ENCODE data around the gene SKAP2.

Gene SKAP2

DNA sequence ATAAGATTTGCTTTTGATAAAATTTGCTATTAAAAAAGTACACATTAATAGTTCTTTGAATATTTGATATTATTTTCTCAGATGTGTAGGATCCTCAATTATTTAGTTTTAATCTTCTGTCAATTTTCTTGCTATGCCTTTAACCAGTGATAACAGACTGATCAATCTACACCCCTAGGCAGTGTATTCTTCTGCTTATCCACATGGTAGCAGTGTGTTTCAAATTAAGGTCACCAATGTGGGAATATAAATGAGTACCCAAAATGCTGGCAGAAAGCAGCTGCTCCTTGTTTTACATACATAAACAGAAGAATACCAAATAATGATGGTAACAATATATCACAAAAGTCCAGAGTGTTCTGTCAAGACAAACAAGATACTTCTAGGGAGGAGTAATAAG, 87.0 kb downstream of the SKAP2 start:
- no peak for DNase-seq (ENCODE audit: low read depth in 2 of 2)

DNA sequence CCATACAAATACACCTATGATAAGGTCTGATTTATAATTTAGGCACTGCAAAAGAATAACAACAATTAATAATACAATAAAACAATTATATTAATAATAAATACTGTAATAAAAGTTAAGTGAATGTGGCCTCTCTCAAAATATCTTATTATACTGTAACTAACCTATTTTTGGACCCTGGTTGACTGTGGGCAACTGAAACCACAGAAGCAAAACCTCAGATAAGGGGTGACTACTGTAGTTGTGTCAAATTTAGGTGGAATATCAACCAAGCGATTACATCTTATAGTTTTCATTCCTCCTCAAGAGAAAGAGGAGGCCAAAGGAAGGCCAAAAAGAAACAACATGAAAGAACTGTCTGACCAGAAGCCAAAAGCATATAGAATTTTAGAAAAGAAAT, 103.9 kb downstream of the SKAP2 start:
- DNase-seq (ENCODE audit: low read depth in 2 of 2): no peak

DNA sequence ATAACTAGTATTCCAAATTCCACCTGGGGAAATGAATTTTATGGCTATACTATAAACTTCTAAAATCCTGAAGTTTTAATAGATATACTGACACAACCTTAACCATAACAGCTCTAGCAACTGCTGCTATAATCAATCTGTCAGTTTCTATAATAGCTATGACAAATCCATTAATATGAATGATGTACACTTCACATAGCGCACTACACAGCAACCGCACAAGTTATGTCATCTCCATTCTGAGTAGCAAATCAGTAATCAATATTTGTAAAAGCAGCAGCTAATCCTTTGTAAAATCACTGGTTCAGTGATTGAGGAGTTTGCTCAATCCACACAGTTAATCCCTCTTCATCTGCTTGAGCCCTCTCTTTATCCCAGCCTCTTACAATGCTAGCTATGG, 105.3 kb downstream of the SKAP2 start:
- no peak for DNase-seq (ENCODE audit: low read depth in 2 of 2)

DNA sequence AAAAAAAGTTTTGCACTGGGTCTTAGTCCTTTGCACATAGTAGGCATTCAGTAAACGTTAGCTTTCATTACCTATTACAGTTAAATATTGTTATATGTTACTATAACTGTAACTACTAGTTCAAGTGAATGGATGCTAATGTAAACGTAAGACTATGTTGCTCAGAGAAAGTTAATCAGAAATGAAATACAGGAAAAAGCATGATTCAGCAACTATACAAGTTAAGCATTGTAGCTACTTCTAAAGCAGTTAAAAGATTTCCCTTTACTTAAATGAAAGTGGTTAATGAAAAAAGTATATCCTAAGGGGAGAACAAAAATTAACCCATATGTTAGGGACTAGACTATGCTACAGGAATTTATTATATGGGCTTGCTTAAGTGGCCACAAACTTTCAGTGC, 121.2 kb downstream of the SKAP2 start:
- no peak for DNase-seq (ENCODE audit: low read depth in 2 of 2)

DNA sequence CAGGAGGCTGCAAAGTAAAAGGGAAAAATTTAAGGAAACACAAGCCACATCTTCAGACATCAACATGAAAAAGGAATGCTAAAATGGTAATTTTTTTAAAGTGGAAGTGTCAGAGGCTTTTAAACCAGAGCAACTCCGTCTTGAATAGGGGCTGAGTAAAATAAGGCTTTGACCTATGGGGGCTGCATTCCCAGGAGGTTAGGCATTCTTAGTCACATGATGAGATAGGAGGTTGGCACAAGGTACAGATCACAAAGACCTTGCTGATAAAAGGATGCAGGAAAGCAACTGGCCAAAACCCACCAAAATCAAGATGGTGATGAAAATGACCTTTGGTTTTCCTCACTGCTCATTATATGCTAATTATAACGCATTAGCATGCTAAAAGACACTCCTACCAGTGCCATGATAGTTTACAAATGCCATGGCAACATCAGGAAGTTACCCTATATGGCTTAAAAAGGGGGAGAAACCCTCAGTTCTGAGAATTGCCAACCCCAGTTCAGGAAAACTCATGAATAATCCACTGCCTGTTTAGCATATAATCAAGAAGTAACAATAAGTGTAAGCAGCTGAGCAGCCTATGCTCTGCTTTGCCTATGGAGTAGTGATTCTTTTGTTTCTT, 128.3 kb downstream of the SKAP2 start:
- no peak for DNase-seq (ENCODE audit: low read depth in 2 of 2)

DNA sequence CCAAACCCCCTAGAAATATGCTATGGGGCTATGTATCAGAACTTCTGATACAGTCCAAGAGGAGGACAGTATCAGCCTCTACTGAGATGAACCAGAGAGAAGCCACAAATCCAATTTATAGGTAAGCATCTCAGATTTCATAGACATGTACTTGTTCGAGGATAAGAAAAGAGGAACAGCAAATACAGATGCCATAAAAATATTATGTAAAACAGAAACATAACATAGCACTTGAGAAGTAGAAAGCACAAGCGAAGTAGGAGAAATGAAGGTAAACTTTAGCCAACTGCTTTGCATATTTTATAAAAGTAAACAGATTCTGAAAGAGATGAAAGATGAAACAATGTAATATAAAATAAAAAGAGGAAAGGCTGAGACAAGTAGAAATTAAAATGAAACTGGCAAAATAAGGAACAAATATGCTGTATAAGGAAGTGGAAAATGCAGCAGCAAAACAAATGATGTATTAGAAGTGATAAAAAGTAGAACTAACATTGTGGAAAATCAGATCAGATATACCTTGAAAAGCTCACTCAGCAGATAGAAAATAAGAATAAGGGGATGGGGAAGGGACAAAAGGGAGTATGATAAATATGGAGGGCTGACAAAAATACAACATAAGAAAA, 135.1 kb downstream of the SKAP2 start:
- DNase-seq (ENCODE audit: low read depth in 2 of 2): no peak

DNA sequence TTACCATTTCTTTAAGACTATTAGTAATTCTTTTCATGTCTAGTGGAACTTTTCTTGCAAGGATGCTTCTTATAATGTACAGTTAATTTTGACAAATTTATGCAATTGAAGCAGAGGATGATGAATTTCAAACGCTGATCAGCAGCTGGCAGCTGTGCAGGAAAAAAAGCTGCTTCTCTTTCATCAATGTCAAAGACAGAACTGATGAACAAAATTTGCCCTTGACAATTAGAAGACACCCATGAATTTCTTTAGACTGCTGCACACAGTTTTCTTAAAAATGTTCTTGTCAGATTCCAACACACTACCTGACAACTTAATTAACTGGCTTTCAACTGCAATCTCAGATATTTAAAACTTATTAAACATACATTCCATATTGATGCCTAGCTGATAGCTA, 138.3 kb downstream of the SKAP2 start:
- DNase-seq (ENCODE audit: low read depth in 2 of 2): no peak

DNA sequence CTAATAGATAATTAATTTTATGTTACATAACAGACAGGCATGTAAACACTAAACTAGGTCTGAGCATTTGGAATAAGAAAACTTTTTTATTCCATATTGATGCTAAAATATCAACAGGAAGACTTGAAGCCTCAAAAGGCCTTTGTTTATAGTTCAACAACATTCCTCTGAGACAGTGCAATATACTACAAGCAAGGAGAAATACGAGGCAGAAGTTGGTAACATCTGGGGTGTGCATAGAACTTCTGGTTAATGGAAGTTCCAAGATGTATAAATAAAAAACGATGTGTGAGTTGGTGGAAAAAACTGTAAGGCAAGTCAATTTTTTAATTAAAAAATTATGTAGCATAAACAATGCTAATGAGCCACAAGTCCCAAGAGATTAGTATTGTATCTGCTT, 139.6 kb downstream of the SKAP2 start:
- DNase-seq (ENCODE audit: low read depth in 2 of 2): no peak

DNA sequence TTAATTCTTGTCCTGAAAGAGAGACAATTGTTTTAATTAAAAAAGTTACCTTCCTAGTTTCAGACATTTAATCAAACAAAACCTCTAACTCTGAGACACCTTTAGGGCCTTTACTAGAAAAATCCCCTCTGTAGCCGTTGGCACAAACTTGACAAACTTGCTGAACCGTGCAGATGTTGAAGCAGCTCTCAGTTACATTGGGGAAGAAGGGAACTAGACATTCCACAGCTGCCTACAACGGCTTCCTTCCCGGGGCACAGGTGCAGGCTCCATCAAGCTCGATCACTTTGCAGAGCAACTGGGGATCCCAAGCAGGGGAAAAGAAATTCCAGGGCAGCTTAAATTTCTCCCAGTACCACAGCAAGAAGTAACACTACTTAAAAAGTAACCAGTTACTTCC, 141.3 kb downstream of the SKAP2 start:
- DNase-seq (ENCODE audit: low read depth in 2 of 2): no peak

DNA sequence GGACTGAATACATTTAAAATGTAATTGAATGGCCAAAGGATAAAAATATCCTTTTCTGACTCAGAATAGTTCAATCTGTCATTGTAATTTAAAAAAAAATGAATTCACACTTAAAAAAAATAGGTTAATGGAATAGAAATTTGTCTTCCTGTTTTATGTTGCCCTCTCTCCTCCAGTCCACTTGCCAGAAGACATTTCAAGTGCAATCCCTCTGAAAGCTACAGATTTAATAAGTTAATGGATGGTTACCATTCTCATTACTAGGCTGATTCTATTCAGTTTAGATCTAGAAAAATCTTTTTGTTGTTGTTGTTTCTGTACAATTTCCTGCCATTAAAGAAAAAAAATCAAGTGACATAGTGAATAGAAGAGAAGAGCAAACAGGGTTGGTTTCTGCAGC, 142.9 kb downstream of the SKAP2 start:
- no peak for DNase-seq (ENCODE audit: low read depth in 2 of 2)

DNA sequence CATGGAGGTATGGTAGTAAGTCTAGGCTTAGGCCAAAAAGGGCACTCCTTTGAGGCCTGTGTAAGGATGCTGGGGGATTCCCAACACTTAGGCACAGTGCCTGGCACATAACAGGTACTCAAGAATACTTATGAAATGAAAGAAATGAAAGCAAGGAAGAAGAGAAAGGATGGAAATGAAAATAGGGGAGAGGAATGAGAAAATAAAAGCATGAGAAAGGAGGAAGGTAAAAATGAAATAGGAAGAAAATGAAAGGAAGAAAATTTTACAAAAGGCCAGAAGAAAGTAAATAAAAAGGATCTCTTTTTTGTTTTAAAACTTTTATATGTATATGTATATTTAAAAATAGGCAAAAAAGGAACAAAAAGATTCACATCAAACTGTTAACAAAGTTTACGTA, 146.3 kb downstream of the SKAP2 start:
- DNase-seq (ENCODE audit: low read depth in 2 of 2): no peak

DNA sequence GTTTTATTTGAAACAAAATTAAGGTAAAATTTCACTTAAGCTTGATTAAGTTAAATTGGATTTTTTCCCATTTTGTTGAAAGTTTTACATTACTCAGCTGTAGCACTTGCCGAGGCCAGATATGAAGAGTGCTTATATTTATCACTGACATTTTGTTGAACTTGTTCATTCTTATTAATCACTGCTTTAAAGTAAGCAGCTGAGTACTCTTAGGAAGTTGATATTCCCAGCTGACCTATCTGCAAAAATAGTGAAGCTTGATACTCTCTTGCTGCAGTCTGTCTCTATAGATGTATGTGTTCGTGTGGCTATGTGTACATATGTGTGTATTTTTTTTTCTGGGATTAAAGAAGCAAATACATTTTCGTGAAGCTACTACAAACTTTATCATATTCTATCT, 150.0 kb downstream of the SKAP2 start:
- DNase-seq (ENCODE audit: low read depth in 2 of 2): no peak

DNA sequence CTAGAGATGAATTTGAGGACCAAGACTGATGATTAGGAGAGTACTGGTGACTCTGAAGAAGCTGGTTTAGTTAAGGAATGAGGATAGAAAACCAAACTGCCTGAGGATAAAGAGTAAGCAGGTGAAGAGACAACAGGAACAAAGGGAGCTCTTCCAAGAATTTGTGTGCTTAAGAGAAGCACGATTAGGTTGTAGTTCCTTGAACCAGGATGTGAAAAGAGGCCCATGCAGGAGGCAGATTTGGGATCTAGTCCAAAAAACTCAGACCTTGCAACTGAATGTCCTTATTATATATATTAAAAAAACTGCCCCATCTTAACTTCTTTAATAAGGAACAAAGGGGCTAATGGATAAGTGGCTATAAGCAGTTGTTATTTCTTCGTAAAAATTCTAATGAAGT, 150.4 kb downstream of the SKAP2 start:
- no peak for DNase-seq (ENCODE audit: low read depth in 2 of 2)

DNA sequence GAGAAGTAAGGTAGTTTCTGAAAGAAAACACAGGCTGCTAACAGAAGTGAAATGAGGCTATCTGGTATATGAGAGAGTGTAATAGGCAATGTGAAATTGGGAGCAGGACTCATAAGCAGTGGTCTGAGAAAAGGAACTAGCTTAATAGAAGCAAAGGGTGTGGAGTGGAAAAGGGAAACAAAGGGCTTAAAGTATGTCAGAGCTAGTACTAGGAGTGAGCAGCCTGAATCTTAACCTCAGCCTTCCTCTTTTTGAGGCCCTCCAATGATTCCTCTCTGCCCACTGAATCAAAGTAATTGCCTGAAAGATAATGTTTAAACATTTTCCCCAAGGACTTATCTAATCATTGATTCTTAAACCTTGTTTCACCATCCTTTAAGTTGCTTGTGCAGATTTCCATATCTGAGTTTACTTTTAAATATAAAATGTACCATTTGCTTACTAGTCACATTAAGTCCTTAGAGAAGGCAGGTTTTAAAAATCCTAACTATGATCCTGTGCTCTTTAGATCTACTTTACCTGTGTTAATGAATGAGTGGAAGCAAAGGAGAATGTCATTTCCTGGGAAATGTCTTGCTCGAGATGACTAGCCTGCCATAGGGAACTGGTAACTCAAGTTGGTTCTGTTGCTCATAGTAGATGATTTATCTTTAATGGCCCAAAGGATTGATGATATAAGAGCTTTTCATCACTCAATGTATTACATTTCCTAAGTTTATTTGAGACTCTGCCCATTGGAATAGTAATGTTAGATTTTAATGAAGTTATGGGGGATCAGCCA, 155.0 kb downstream of the SKAP2 start:
- DNase-seq (ENCODE audit: low read depth in 2 of 2): no peak

DNA sequence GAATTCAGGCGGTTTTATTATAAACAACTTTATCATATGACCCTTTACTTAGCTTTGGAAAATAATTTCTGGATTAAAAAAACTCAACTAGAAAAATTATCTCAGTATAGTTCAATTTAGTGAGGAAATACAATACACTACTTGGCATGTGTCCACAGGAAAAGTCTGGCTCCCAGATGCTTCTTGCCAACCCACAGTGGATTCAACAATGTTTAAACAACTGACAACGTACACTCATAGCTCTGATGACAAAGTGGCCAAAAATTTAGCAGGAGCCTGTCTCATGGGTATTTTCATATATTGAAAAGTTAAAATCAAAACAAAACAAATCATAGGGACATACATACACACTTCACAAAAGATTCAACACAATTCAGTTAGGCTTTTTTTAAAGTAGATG, 158.8 kb downstream of the SKAP2 start:
- no peak for DNase-seq (ENCODE audit: low read depth in 2 of 2)

DNA sequence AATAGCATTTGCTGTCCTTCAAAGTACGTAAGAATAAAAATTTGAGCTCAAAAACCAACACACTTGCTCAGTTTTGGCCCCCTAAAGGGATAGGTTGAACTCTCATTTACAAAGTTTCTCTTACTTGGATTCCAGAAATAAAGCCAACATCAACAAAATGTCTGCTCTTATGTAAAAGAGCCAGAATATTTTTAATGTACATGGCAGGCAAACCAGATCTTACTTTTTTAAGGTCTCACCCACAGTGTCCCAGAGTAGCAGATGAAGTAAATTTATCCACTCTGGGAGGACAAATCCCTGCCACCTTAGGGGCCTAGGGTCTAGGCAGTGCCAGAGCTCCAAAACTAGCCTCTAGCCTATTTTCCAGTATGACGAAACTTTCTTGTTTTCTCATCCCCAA, 159.6 kb downstream of the SKAP2 start:
- no peak for DNase-seq (ENCODE audit: low read depth in 2 of 2)

DNA sequence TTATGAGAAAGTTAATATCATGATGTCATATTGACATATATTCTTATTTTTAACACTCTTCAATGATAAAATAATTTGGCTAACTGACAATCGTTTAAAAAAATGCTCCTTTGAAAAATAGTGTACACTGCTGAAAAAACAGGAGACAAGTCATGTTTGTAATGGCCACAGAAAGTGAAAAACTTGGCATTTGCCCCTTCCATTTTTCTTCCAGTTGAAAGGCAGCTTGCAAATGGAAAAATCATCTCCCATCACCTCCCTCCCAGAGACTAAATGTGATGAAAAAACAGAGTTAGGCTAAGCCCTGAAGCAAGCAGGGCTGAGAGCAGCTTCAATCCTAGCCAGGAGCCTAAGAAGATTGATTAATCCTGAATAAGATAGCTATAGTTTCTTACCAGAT, 160.4 kb downstream of the SKAP2 start:
- DNase-seq (ENCODE audit: low read depth in 2 of 2): no peak

DNA sequence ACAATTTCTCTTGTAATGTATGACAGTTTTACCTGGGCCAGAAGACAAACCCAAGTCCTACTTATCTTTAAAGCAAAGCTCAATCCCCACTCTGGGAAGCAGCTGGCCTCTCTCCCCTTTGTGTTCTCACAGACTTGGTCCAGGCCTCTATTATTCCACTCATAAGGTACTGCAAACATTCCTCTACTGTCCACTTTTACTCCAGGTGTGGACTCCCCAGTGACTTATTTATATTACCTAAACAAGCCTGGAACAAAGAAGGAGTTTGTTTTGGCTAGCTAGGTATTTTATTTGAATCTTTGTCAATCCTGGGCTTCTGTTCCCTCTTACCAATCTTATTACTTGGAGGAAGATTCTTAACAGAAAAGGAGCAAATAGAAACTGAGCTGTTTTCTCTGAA, 163.5 kb downstream of the SKAP2 start:
- DNase-seq (ENCODE audit: low read depth in 2 of 2): no peak

DNA sequence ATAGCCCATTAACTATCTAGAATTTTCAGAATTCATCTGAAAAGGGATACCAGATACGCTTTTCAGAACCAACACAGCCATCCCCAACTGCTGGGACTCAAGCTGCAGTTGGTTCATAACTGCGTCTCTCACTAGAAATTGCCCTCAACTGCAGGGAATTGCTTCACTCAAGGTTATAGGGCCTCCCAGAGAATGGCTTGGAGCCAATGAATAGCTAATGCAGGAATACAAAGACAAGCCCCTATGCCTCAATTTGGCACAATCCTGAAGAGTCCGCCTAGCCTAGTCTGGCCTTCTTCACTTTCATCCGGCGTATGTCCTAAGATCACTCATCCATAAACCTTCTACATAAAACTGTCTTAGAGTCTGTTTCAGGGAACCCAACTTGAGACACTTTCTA, 164.0 kb downstream of the SKAP2 start:
- DNase-seq (ENCODE audit: low read depth in 2 of 2): no peak

DNA sequence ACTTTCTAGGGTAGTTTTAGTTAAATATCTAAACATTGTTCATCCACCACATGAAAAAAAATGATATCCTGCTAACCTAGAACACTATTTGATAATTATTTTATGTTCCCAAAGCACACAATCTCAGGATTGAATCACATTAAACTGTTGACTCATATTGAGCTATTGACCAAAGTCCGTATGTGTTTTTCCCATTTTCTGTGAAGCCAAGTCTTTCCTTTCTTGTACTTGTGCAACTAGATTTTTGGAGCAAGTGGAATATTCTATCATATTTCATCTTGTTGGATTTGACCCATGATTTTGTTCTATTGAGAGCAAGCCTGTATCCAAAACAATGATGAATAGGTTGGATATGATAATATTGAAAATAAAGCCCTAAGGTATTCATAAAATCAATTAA, 164.6 kb downstream of the SKAP2 start:
- DNase-seq (ENCODE audit: low read depth in 2 of 2): no peak

DNA sequence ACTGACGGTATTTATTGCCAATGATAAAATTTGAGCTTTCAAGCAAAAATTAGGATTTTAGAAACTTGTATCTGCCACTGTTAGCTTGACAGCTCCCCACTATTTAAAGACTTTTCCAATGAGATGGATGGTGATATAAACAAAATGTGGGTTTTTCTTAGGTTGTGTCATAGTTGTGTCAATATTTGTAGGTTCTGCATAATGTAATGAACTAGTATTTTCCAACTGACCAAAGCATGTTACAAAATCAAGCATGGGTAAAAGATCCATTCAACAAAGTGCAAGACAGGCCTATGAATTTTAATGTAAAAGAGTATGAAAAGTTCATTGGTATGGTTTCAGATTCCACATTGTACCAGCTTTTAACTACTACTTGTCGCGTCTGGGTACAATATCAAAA, 165.6 kb downstream of the SKAP2 start:
- no peak for DNase-seq (ENCODE audit: low read depth in 2 of 2)

DNA sequence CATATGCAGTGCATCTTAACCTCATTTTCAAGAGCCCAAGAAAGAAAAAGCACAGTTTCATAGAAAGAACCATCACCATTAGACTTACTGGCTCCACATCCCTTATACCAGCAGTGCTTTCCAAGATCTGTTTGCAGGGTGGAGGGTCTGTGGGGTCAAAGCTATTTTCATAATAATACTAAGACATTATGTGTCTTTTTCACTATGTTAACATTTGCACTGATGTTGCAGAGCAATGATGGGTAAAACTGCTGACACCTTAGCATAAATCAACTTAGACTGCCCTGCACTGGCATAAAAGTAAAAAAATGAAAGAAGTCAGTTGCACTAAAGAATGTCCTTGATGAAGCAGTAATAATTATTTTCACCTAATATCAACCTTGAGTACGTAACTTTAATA, 166.2 kb downstream of the SKAP2 start:
- no peak for DNase-seq (ENCODE audit: low read depth in 2 of 2)

DNA sequence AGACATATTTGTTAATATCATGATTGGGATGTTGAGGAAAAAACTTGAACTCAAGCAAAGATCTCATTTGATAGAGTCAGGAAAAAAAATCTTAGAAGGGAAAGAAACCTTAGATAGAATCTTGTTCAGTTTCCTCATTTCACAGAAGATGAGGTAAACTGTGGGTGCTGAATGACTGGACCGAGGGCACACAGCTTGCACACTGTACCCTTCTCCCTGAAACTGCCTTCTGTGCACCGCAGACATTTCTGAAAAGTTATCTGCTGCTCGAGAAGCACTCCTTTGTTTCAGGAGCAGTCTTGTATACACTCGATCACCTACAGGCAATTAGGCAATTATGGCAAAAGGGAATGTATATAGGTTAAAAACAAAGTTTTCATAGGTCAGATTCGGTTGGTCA, 167.4 kb downstream of the SKAP2 start:
- DNase-seq (ENCODE audit: low read depth in 2 of 2): no peak
